H1 (cell line): ENCODE measurements around the gene SLC26A6. TPM values are rescaled to one million over a fixed set of nuclear protein-coding genes. Genes with fewer than 3 reads are reported as not detected.
A peak's percentile ranks its signal among the peaks of the same experiment; 100 is the strongest.

ENCODE experiments used
- BRCA1 ChIP-seq: IDR thresholded peaks from 2 replicates; pipeline ENCODE4 v1.6.1; 2012; ENCODE audit warnings: low read depth, low read length, improper control_type of control experiment
- CTBP2 ChIP-seq: IDR thresholded peaks from 2 replicates; pipeline ENCODE4 v1.7.0; 2011; ENCODE audit warnings: borderline replicate concordance, mild to moderate bottlenecking, moderate library complexity, mixed read lengths, low read length; ENCODE audit not compliant: insufficient read depth, insufficient read length
- E2F6 ChIP-seq: IDR thresholded peaks from 2 replicates; pipeline ENCODE4 v1.6.1; 2012; ENCODE audit warnings: inconsistent platforms
- EGR1 ChIP-seq: IDR thresholded peaks from 2 replicates; pipeline ENCODE4 v1.6.1; 2011; ENCODE audit warnings: low read depth, low read length, borderline replicate concordance
- EP300 ChIP-seq, 2 experiments: IDR thresholded peaks; 1 replicate in 1 of 2; 2 replicates in 1 of 2; pipeline ENCODE4 v1.6.1; 2011 to 2012; ENCODE audit warnings: low read depth in 2 of 2, low read length in 2 of 2, mild to moderate bottlenecking in 2 of 2, borderline replicate concordance in 1 of 2, inconsistent platforms in 1 of 2, moderate library complexity in 1 of 2
- EZH2 ChIP-seq: fragments of 200-600 bp; sonication (generic); IDR thresholded peaks from 2 replicates; pipeline ENCODE4 v1.7.1; 2012; ENCODE audit warnings: low read depth, mild to moderate bottlenecking, moderate library complexity, low read length, inconsistent platforms; ENCODE audit not compliant: severe bottlenecking
- NRF1 ChIP-seq: IDR thresholded peaks from 2 replicates; pipeline ENCODE4 v1.6.1; 2011; ENCODE audit warnings: mild to moderate bottlenecking, low read depth, low read length, improper control_type of control experiment
- PHF8 ChIP-seq: fragments of 200-600 bp; sonication (generic); conservative IDR thresholded peaks from 2 replicates; pipeline ENCODE4 v1.7.1; 2012; ENCODE audit warnings: low read depth, mild to moderate bottlenecking, inconsistent platforms, low read length, moderate library complexity
- POU5F1 ChIP-seq: IDR thresholded peaks from 2 replicates; pipeline ENCODE4 v1.6.1; 2011; ENCODE audit warnings: low read depth, mild to moderate bottlenecking, low read length, moderate library complexity
- RBBP5 ChIP-seq: IDR thresholded peaks from 2 replicates; pipeline ENCODE4 v1.7.1; 2012; ENCODE audit warnings: low read depth, mild to moderate bottlenecking, inconsistent platforms, low read length, moderate library complexity, borderline replicate concordance
- RFX5 ChIP-seq: IDR thresholded peaks from 2 replicates; pipeline ENCODE4 v1.6.1; 2011; ENCODE audit warnings: low read depth, low read length, improper control_type of control experiment, borderline replicate concordance
- RNF2 ChIP-seq: fragments of 200-900, 300-1000 bp; sonication (generic); IDR thresholded peaks from 2 replicates; pipeline ENCODE4 v1.7.1; 2016; ENCODE audit warnings: borderline replicate concordance, low read depth, mild to moderate bottlenecking, antibody characterized with exemption, low read length; ENCODE audit not compliant: poor library complexity, severe bottlenecking; ENCODE audit errors: missing control alignments
- SAP30 ChIP-seq: fragments of 300-600 bp; sonication (generic); IDR thresholded peaks from 2 replicates; pipeline ENCODE4 v1.7.1; 2012; ENCODE audit warnings: low read length, moderate library complexity, mild to moderate bottlenecking, inconsistent platforms; ENCODE audit not compliant: insufficient read depth, insufficient replicate concordance
- SRF ChIP-seq: IDR thresholded peaks from 2 replicates; pipeline ENCODE4 v1.6.1; 2011; ENCODE audit warnings: mild to moderate bottlenecking, low read depth, low read length, moderate library complexity
- TCF12 ChIP-seq: IDR thresholded peaks from 2 replicates; pipeline ENCODE4 v1.6.1; 2011; ENCODE audit warnings: low read depth, mild to moderate bottlenecking, low read length
- YY1 ChIP-seq: IDR thresholded peaks from 2 replicates; pipeline ENCODE4 v1.6.1; 2011; ENCODE audit warnings: low read depth, mild to moderate bottlenecking, low read length
- ZNF274 ChIP-seq: IDR thresholded peaks from 2 replicates; pipeline ENCODE4 v1.7.0; 2012; ENCODE audit warnings: low read length, borderline replicate concordance; ENCODE audit errors: extremely low read depth
- polyA plus RNA-seq, 7 experiments: library from polyadenylated mRNA; depleted of rRNA in 3 of 7; stranded (reverse) in 5 of 7; unstranded in 2 of 7; fragments of >200 nt in 5 of 7; fragments of 200-250 nt in 2 of 7; gene quantifications; 1 replicate in 5 of 7; 2 replicates in 1 of 7; 4 replicates in 1 of 7; pipeline versions ENCODE4 v1.2.1 to v1.2.3, GENCODE V29; 2011 to 2013; ENCODE audit warnings: missing spikeins in 2 of 7, mixed read lengths in 2 of 7
- total RNA-seq: library from RNA; stranded (reverse); fragmentation: NEBNext Ultra II Directional; extraction: Animal tissue kit (Norgen Biotek cat#: 25700); gene quantifications from 2 replicates; pipeline ENCODE4 v1.2.1, GENCODE V29; 2021
- TF ChIP-seq, protein P1 (sequence below): IDR thresholded peaks from 2 replicates; pipeline ENCODE4 v1.6.1; 2011; ENCODE audit warnings: low read depth, mild to moderate bottlenecking, low read length; ENCODE audit not compliant: insufficient read depth

SLC26A6 gene
- total and polyA plus RNA-seq, 2 of the 8 experiments (the other 6 are each of a cell fraction or from before 2014, with no cell fraction given) = 50.4 to 58.0 TPM

DNA sequence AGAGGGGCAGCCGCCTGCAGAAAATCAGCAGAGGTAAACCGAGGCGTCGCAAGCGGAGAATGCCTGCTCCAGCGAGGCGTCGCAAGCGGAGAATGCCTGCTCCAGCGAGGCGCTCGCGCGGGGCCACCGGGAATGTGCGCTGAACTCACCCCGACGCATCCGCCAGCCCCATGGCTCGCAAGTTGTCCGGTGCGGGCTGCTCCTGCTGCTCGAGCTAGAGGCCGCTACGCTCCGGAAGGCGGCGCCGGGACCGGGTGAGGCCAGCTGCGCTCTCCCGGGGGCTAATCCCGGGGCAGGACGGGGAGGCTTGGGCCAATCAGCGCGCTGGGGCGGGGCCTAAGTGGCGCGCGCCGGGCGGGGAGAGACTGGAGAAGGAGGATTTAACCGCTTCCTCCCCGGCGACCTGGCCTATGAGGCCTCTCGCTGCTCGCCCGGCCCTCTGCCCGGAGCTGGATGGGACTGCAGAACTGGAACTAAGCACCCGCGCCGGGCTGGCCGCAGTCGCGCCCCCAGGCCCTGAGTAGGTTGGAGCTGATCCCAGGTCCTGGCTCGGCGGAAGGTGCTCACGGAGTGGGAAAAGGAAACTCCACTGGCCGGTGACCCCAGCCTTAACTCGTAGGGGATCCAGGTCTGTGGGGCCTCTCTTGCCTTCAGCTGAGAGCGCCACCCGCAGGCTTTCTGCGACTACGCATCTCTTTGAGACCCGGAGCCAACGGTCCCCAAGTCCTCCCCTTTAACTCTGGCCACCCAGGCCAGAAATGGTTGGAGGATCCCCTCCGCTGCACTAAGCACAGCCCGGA is at the start of gene SLC26A6 (continued):
- no peak; the same call in 1 of the 2 replicates for TF ChIP-seq E2F6
- no peak for TF ChIP-seq BRCA1
- TF ChIP-seq RNF2 = no peak
- no peak for TF ChIP-seq TCF12
- TF ChIP-seq, protein P1, sequence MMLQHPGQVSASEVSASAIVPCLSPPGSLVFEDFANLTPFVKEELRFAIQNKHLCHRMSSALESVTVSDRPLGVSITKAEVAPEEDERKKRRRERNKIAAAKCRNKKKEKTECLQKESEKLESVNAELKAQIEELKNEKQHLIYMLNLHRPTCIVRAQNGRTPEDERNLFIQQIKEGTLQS = no peak
- no peak for TF ChIP-seq SRF
- no peak for TF ChIP-seq EP300 (IDR thresholded peaks at IDR 0.05; ENCODE audit: borderline replicate concordance in 1 of 2, low read depth in 2 of 2, low read length in 2 of 2)
- TF ChIP-seq YY1 = peak; percentile 21; the same call in 1 of the 2 replicates
- 0 out of 2 replicates have a peak, but pooled peaks have one; percentile 34 for TF ChIP-seq RBBP5
- TF ChIP-seq NRF1 = no peak
- TF ChIP-seq POU5F1 = no peak
- no peak for TF ChIP-seq ZNF274
- peak; percentile 57 for TF ChIP-seq SAP30
- TF ChIP-seq EZH2 = no peak
- TF ChIP-seq RFX5 = no peak
- no peak for TF ChIP-seq CTBP2
- peak; percentile 41; the same call in 1 of the 2 replicates for TF ChIP-seq PHF8
- no peak for TF ChIP-seq EGR1
- TF ChIP-seq, all 59 proteins: peak for 18
